Lung (tissue), 12 donors: ENCODE results near the gene SRRM4. TPM values are rescaled to one million over a fixed set of nuclear protein-coding genes. Genes with fewer than 3 reads are reported as not detected.

Experiments
- ATAC-seq: fragments of 200-7000 bp; cut with Tn5 transposase; one replicate; pipeline ENCODE4 v1.9.1; 2020; ENCODE audit warnings: moderate number of reproducible peaks; ENCODE audit not compliant: insufficient read depth, low FRiP score
- DNase-seq, 3 donors: peaks; one replicate each; pipeline ENCODE4 v3.0.0-alpha.2; 2013 to 2017
- H3K27ac ChIP-seq, 2 donors: one replicate each; pipeline ENCODE4 v1.5.1; 2013; ENCODE audit warnings: mild to moderate bottlenecking in 2 of 2, moderate library complexity in 2 of 2, control low read depth in 1 of 2, inconsistent platforms in 1 of 2, low read depth in 1 of 2, low read length in 1 of 2
- H3K27me3 ChIP-seq, 3 donors: one replicate each; pipeline ENCODE4 v1.5.1; 2013; ENCODE audit warnings: low read length in 2 of 3; ENCODE audit not compliant: control insufficient read depth in 3 of 3, insufficient read depth in 3 of 3
- H3K36me3 ChIP-seq, 4 donors: one replicate each; pipeline ENCODE4 v1.5.1; 2013; ENCODE audit warnings: low read length in 4 of 4, mild to moderate bottlenecking in 1 of 4, moderate library complexity in 1 of 4; ENCODE audit not compliant: control insufficient read depth in 4 of 4, insufficient read depth in 4 of 4
- H3K4me1 ChIP-seq, 5 donors: one replicate each; pipeline ENCODE4 v1.5.1; 2013; ENCODE audit warnings: low read length in 5 of 5, mild to moderate bottlenecking in 2 of 5, moderate library complexity in 1 of 5; ENCODE audit not compliant: control insufficient read depth in 5 of 5, insufficient read depth in 5 of 5
- H3K4me3 ChIP-seq: one replicate; pipeline ENCODE4 v1.5.1; 2013; ENCODE audit warnings: mild to moderate bottlenecking, control low read depth, moderate library complexity
- H3K9ac ChIP-seq, 2 donors: one replicate each; pipeline ENCODE4 v1.5.1; 2013; ENCODE audit warnings: low read length in 2 of 2, control low read depth in 1 of 2; ENCODE audit not compliant: insufficient read depth in 1 of 2
- H3K9me3 ChIP-seq, 4 donors: one replicate each; pipeline ENCODE4 v1.5.1; 2013; ENCODE audit warnings: low read length in 3 of 4, mild to moderate bottlenecking in 1 of 4, moderate library complexity in 1 of 4; ENCODE audit not compliant: control insufficient read depth in 4 of 4, insufficient read depth in 3 of 4
- WGBS, 2 donors: extraction: QIAGEN DNeasy Blood & Tissue Kit; methylation state at CpG; one replicate each; pipeline ENCODE4 v1.1.7; 2013; 5-methylcytosine and 5-hydroxymethylcytosine counted together
- polyA plus RNA-seq, 2 donors: library from polyadenylated mRNA; stranded (reverse); fragments of 200-250 nt; gene quantifications; one replicate each; pipeline ENCODE4 v1.2.1, GENCODE V29; 2013
- total RNA-seq, 2 donors: library from RNA; depleted of rRNA in 1 of 2; stranded (reverse); fragments of >200 nt in 1 of 2; gene quantifications; one replicate each; pipeline ENCODE4 v1.2.1, GENCODE V29; 2014 to 2021
- TF ChIP-seq, protein P1 (sequence below): IDR thresholded peaks from 2 replicates; pipeline ENCODE4 v1.5.1; 2012; ENCODE audit warnings: mild to moderate bottlenecking; ENCODE audit errors: control extremely low read depth, extremely low read depth
- donor health status: control.
- donor health status: control.
- donor health status: Bipolar disorder and iron deficiency.
- donor health status: healthy.
- donor health status: DM: yes; HTN: yes; CAD: no.

The SRRM4 gene
- total and polyA plus RNA-seq, 4 donors, result 0.01 to 0.20 (median 0.03) TPM

DNA sequence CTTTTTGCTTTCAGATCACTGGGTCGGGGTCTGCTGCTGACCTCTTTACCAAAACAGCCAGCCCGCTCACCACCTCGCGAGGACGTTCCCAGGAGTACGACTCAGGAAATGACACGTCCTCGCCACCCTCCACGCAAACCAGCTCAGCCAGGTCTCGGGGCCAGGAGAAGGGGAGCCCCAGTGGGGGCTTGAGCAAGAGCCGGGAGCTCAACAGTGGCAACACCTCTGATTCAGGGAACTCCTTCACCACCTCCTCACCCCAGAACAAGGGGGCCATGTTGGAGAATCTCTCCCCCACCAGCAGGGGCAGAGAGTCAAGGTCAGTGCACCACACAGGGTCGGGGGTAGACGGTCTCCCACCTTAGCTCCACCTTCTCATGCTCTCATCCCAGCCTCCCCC lies 164.0 kb downstream of the SRRM4 start:
- ATAC-seq (no peak), DNase-seq (no peak)
- Histone ChIP-seq H3K36me3 (no peaks in the 10 kb centered on the region), H3K27me3 (no peaks in the 10 kb centered on the region), H3K4me3 (no peak overlapping the region), H3K9me3 (no peaks in the 10 kb centered on the region), H3K9ac (no peak overlapping the region), H3K27ac (no peak overlapping the region), H3K4me1 (peaks cover 0 to 4% (median 0%) of the 10 kb centered on the region in 5 donors)
- 52 to 63% methylated on average over 13 of the region's 13 CpGs for WGBS, 2 donors
- TF ChIP-seq, protein P1, sequence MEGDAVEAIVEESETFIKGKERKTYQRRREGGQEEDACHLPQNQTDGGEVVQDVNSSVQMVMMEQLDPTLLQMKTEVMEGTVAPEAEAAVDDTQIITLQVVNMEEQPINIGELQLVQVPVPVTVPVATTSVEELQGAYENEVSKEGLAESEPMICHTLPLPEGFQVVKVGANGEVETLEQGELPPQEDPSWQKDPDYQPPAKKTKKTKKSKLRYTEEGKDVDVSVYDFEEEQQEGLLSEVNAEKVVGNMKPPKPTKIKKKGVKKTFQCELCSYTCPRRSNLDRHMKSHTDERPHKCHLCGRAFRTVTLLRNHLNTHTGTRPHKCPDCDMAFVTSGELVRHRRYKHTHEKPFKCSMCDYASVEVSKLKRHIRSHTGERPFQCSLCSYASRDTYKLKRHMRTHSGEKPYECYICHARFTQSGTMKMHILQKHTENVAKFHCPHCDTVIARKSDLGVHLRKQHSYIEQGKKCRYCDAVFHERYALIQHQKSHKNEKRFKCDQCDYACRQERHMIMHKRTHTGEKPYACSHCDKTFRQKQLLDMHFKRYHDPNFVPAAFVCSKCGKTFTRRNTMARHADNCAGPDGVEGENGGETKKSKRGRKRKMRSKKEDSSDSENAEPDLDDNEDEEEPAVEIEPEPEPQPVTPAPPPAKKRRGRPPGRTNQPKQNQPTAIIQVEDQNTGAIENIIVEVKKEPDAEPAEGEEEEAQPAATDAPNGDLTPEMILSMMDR, result no peak

DNA sequence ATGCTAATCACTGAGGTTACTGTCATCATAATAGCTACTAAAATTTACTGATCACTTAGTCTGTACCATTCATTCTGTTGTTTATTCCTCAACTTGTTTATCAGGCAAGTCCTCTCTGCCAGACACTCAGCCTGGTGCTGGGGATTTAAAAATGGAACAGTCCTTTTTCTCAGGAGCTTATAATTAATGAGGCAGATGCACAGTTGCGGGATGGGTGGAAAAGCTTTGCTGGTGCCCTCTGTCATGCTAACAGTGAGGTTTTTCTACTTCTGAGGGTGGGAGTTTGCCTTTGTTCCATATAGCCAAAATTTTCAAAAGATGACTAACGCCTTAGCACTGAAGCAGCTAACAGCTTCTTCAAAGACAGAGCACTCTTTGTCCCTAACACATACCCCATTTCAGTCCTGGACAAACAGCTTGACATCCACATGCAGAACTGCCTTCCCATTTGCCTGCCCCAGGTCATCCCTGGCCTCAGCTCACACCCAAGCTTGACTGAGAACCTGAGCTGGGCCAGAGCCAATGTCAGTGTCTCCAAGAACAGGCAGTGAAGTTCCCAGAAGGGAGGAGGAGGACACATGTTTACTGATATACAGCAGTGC lies 166.6 kb downstream of the SRRM4 start:
- H3K27ac ChIP-seq, result no peak overlapping the region
- ATAC-seq (no peak), DNase-seq (no peak)
- TF ChIP-seq, protein P1, result no peak
- no peak overlapping the region for H3K4me3 ChIP-seq
- no peaks in the 10 kb centered on the region for H3K36me3 ChIP-seq
- WGBS, 2 donors, result 62 to 83% methylated on average over 2 of the region's 2 CpGs
- H3K9ac ChIP-seq, result no peak overlapping the region
- H3K9me3 ChIP-seq, result peaks cover 0 to 8% (median 0%) of the 10 kb centered on the region in 4 donors
- H3K4me1 ChIP-seq, result peaks cover 0 to 4% (median 0%) of the 10 kb centered on the region in 5 donors
- H3K27me3 ChIP-seq, result peaks cover 0 to 2% (median 0%) of the 10 kb centered on the region in 3 donors

DNA sequence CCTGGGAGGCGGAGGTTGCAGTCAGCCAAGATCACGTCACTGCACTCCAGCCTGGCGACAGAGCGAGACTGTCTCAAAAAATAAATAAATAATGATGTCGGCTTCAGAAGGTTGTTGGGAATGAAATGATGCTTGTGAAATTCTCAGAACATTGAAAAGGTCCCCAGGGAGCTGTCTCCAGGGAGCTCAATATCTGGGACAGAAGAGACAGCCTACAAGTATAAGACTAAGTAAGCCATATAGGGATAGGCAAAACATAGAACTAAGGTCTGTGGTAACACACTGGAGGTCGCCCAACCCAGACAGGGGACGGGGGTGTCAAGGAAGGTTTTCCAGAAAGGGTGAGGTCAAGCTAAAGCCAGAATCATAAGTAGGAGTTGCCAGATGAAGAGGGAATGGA lies 167.9 kb downstream of the SRRM4 start:
- DNase-seq (no peak), ATAC-seq (no peak)
- 84 to 90% methylated on average over 7 of the region's 7 CpGs for WGBS, 2 donors
- H3K4me3 ChIP-seq, result no peak overlapping the region
- TF ChIP-seq, protein P1, result no peak
- H3K36me3 ChIP-seq, result no peaks in the 10 kb centered on the region
- H3K9ac ChIP-seq, result no peak overlapping the region
- peaks cover 0 to 8% (median 0%) of the 10 kb centered on the region in 3 donors for H3K27me3 ChIP-seq
- peaks cover 0 to 4% (median 0%) of the 10 kb centered on the region in 5 donors for H3K4me1 ChIP-seq
- peaks cover 0 to 10% (median 0%) of the 10 kb centered on the region in 4 donors for H3K9me3 ChIP-seq
- H3K27ac ChIP-seq, result no peak overlapping the region
